Neuronal stem cell (in vitro differentiated cells): ENCODE data around the gene ASH1L. TPM values are rescaled to one million over a fixed set of nuclear protein-coding genes. Genes with fewer than 3 reads are reported as not detected.

ENCODE experiments used
- small RNA-seq: library from polyadenylated mRNA; stranded (forward); fragments of <200 nt; extraction: miRNeasy Mini kit (QIAGEN cat#:217004); gene quantifications from one replicate; pipeline ENCODE3, GENCODE V24; 2013; ENCODE audit not compliant: insufficient read depth

ASH1L gene

Small RNAs within 50 kb of the gene (small RNA-seq; reads per million reads assigned to genes)
- gene AL353807.4 (not detected), gene RNU6-106P (2.8 reads per million), gene RNU6-1297P (not detected)
